Endothelial cell of umbilical vein (primary cell): ENCODE results near the gene RIN2. TPM values are rescaled to one million over a fixed set of nuclear protein-coding genes. Genes with fewer than 3 reads are reported as not detected.

Source experiments
- BruUV-seq: library from RNA; stranded (reverse); fragments of 400-500 nt; replicated peaks from 2 replicates; lab custom pipeline; 2021; lab: Mats Ljungman, UMichigan
- CTCF ChIA-PET: fragments of 300-600, 350-600 bp; sonication (Branson Sonifier 250); formaldehyde crosslinking; loops from one replicate; lab custom pipeline; 2021; ENCODE audit warnings: antibody characterized with exemption, inconsistent platforms; lab: Charles Lee
- POLR2A ChIA-PET: fragments of 300-600, 350-600 bp; sonication (Branson Sonifier 250); formaldehyde crosslinking; loops from one replicate; lab custom pipeline; 2021; ENCODE audit warnings: antibody characterized with exemption, inconsistent platforms; lab: Charles Lee
- DNase-seq: peaks from one replicate; pipeline ENCODE4 v3.0.0-alpha.2; 2011; ENCODE audit warnings: low read depth, low spot score
- FAIRE-seq: peaks from 2 replicates; lab custom pipeline; 2011; peaks lifted over from hg19 to GRCh38; lab: Jason Lieb, UNC
- H2AFZ ChIP-seq: 2 replicates; pipeline ENCODE4 v1.6.0; 2012; ENCODE audit warnings: low read depth, low read length, control low read depth, inconsistent platforms
- H3K27ac ChIP-seq: 2 replicates; pipeline ENCODE4 v1.5.1; 2011; ENCODE audit warnings: low read depth, mild to moderate bottlenecking, control low read depth, low read length, moderate library complexity; ENCODE audit not compliant: insufficient read depth
- H3K27me3 ChIP-seq, 2 experiments: 2 replicates each; pipeline versions ENCODE4 v1.6.0 to v1.6.1; 2011; ENCODE audit warnings: low read length in 2 of 2, mixed read lengths in 1 of 2; ENCODE audit not compliant: control insufficient read depth in 2 of 2, insufficient read depth in 2 of 2
- H3K36me3 ChIP-seq, 2 experiments: 2 replicates in 1 of 2; 3 replicates in 1 of 2; pipeline ENCODE4 v1.5.1; 2011; ENCODE audit warnings: low read length in 2 of 2, mild to moderate bottlenecking in 1 of 2, moderate library complexity in 1 of 2; ENCODE audit not compliant: control insufficient read depth in 2 of 2, insufficient read depth in 2 of 2; ENCODE audit errors: extremely low read depth in 1 of 2
- H3K4me1 ChIP-seq: 3 replicates; pipeline ENCODE4 v1.5.1; 2011; ENCODE audit warnings: mild to moderate bottlenecking, low read length; ENCODE audit not compliant: control insufficient read depth, insufficient read depth; ENCODE audit errors: extremely low read depth
- H3K4me2 ChIP-seq: 2 replicates; pipeline ENCODE4 v1.6.1; 2011; ENCODE audit warnings: low read length, control low read depth, mixed read lengths; ENCODE audit not compliant: insufficient read depth
- H3K4me3 ChIP-seq, 3 experiments: fragments of 200-600 bp in 1 of 3; sonication (generic), shearing (Covaris generic) in 1 of 3; replicated peaks in 1 of 3; 2 replicates each; pipeline ENCODE4 v1.5.1; 2011 to 2016; ENCODE audit warnings: control low read depth in 3 of 3, low read length in 3 of 3, mild to moderate bottlenecking in 2 of 3, inconsistent platforms in 1 of 3, low read depth in 1 of 3, moderate library complexity in 1 of 3; ENCODE audit not compliant: insufficient read depth in 1 of 3
- H3K79me2 ChIP-seq: 2 replicates; pipeline ENCODE4 v1.6.0; 2012; ENCODE audit warnings: low read length, inconsistent platforms; ENCODE audit not compliant: control insufficient read depth, insufficient read depth
- H3K9ac ChIP-seq: replicated peaks from 2 replicates; pipeline ENCODE3; 2011; ENCODE audit warnings: low read length, control low read depth; ENCODE audit not compliant: insufficient read depth; ENCODE audit errors: extremely low read depth
- H3K9me1 ChIP-seq: replicated peaks from 3 replicates; pipeline ENCODE4 v1.6.0; 2011; ENCODE audit warnings: mild to moderate bottlenecking, low read length; ENCODE audit not compliant: control insufficient read depth, insufficient read depth; ENCODE audit errors: extremely low read depth
- H3K9me3 ChIP-seq: replicated peaks from 2 replicates; pipeline ENCODE4 v1.5.1; 2012; ENCODE audit warnings: low read length, inconsistent platforms; ENCODE audit not compliant: control insufficient read depth, insufficient read depth
- H4K20me1 ChIP-seq: replicated peaks from 2 replicates; pipeline ENCODE3; 2011; ENCODE audit warnings: mild to moderate bottlenecking, low read length; ENCODE audit not compliant: control insufficient read depth, insufficient read depth; ENCODE audit errors: extremely low read depth
- CTCF ChIP-seq, 2 donors: IDR thresholded peaks; 1 replicate in 1 of 2; 2 replicates in 1 of 2; pipeline ENCODE4 v1.5.1; 2011; ENCODE audit warnings: low read length in 2 of 2, mild to moderate bottlenecking in 2 of 2, moderate library complexity in 2 of 2, control low read depth in 1 of 2, inconsistent platforms in 1 of 2, low read depth in 1 of 2; ENCODE audit not compliant: insufficient read depth in 1 of 2; ENCODE audit errors: extremely low read depth in 1 of 2
- FOS ChIP-seq: IDR thresholded peaks from 2 replicates; pipeline ENCODE4 v1.6.1; 2011; ENCODE audit warnings: mild to moderate bottlenecking, low read length, moderate library complexity, borderline replicate concordance; ENCODE audit not compliant: insufficient read depth
- dilution Hi-C: fragments of 300-500 bp; cut with MboI; formaldehyde crosslinking; loops from one replicate; pipeline ENCODE4 v1.15.0; 2019; ENCODE audit warnings: low sequenced_read_pairs; ENCODE audit not compliant: extremely low pct_ligation_motif_present
- intact Hi-C: fragments of 100-400 bp; cut with micrococcal nuclease; formaldehyde crosslinking; loops from one replicate; pipeline ENCODE4 v1.10.0; 2022
- polyA plus RNA-seq, 4 experiments: library from polyadenylated mRNA; depleted of rRNA in 3 of 4; stranded (reverse) in 3 of 4; unstranded in 1 of 4; fragments of >200 nt; gene quantifications; 2 replicates each; pipeline versions ENCODE4 v1.2.1 to v1.2.3, GENCODE V29; 2011 to 2012; ENCODE audit warnings: missing spikeins in 1 of 4
- total RNA-seq: library from RNA; stranded (reverse); gene quantifications from 2 replicates; pipeline ENCODE4 v1.2.3, GENCODE V29; 2021

The RIN2 gene
- total and polyA plus RNA-seq, 2 donors (not counting 3 experiments of a cell fraction or from before 2014, with no cell fraction given), result 22.6 to 119 TPM

GRCh38 chr20:19725814-19726525 lies 32.1 kb upstream of the RIN2 start:
- intact Hi-C loops, result no loop called here
- no peak overlapping the region for H3K4me3 ChIP-seq

More at GRCh38 chr20:19725814-19726525, 32.1 kb upstream of the RIN2 start:
- H3K36me3 ChIP-seq, result no peaks in the 10 kb centered on the region
- H3K9ac ChIP-seq, result no peak overlapping the region
- no peak overlapping the region for H3K27ac ChIP-seq
- FAIRE-seq (peak; percentile 72), DNase-seq (peak; percentile 13)
- BruUV-seq, result no TSS peak
- no peaks in the 10 kb centered on the region for H3K79me2 ChIP-seq
- no peaks in the 10 kb centered on the region for H3K9me3 ChIP-seq
- TF ChIP-seq FOS (peak; percentile 60), CTCF (IDR thresholded peaks at IDR 0.05; ENCODE audit: extremely low read depth in 1 of 2, insufficient read depth in 1 of 2, low read depth in 1 of 2, low read length in 2 of 2) (no peak)
- CTCF ChIA-PET, result interaction anchor here (1.3 to 1.7 kb wide), 2 partner anchors 12 to 16 kb away, joined by 3 to 5 read pairs; no protein-coding TSS in a partner anchor
- dilution Hi-C loops, result no loop called here
- H3K9me1 ChIP-seq, result no peaks in the 10 kb centered on the region
- no peaks in the 10 kb centered on the region for H3K27me3 ChIP-seq
- peaks cover 7% of the 10 kb centered on the region for H3K4me1 ChIP-seq
- no peak overlapping the region for H3K4me2 ChIP-seq
- H2AFZ ChIP-seq, result no peak overlapping the region
- H4K20me1 ChIP-seq, result no peaks in the 10 kb centered on the region
- POLR2A ChIA-PET, result no interaction called here
